Erythroblast (primary cell): ENCODE results near the gene VENTX.

Source experiments
- GATA1 ChIP-seq: IDR thresholded peaks from 2 replicates; pipeline ENCODE4 v1.6.1; 2011; ENCODE audit warnings: low read depth, mild to moderate bottlenecking, control low read depth, low read length, moderate library complexity
- POLR2A ChIP-seq: IDR thresholded peaks from 2 replicates; pipeline ENCODE4 v1.6.1; 2011; ENCODE audit warnings: mild to moderate bottlenecking, low read length

GRCh38 chr10:133249975-133250754 lies 12.5 kb downstream of the VENTX start:
- TF ChIP-seq POLR2A (no peak), GATA1 (no peak)
